ENCODE data around the gene ULBP2.

DNA sequence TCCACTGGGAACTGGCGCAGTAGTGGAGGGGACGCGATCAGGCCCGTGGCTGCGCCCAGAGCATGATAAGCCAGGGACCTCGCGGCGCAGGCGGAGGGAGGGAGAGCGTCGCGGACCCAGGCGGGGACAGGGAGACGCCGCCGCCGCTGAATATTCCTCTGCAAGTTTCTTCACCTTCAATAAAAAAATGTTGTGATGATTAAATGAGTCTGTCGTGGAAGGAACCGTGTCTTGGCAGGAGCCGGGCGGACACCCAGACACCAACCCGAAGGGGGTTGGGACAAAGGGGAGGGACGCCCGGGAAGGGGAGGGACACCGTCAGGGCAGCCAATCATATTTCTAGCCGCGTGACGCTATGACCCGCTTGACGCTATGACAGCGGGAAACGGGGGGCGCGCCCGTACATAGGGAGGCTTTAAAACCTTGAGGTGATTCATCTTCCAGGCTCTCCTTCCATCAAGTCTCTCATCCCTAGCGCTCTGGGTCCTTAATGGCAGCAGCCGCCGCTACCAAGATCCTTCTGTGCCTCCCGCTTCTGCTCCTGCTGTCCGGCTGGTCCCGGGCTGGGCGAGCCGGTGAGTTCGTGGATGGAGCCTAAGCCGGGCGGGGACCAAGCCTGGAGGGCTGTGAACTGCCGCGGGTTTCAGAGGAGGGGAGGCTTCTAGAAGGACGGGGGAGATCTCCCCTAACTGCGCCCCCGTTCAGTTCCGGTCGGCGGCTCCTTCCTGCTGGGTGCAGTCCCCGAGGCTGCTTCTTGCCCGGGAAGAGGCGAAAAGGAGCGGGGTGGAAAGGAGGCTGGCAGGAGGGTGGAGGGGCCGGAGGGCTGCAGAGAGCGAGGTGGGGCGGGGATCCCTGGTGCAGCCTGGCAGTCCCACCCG, at the start of gene ULBP2:
- TF ChIP-seq ARNTL (CRISPR knock-in tag; IDR thresholded peaks at IDR 0.05; ENCODE audit: borderline replicate concordance, low read depth) (no peak), ISL1 (CRISPR knock-in tag; IDR thresholded peaks at IDR 0.05) (no peak), PPARA (CRISPR knock-in tag; IDR thresholded peaks at IDR 0.05; ENCODE audit: borderline replicate concordance) (no peak), RARB (CRISPR knock-in tag; IDR thresholded peaks at IDR 0.05) (no peak), CREB5 (CRISPR knock-in tag; IDR thresholded peaks at IDR 0.05; ENCODE audit: low read depth) (no peak), TOX (CRISPR knock-in tag; IDR thresholded peaks at IDR 0.05; ENCODE audit: borderline replicate concordance) (no peak), ZNF70 (CRISPR knock-in tag; IDR thresholded peaks at IDR 0.05) (no peak), ZNF565 (CRISPR knock-in tag; conservative IDR thresholded peaks at IDR 0.05; ENCODE audit: low read depth) (no peak), ZFP3 (CRISPR knock-in tag; IDR thresholded peaks at IDR 0.05) (no peak), PATZ1 (CRISPR knock-in tag; IDR thresholded peaks at IDR 0.05; ENCODE audit: borderline replicate concordance) (no peak), TCF4 (CRISPR knock-in tag; IDR thresholded peaks at IDR 0.05; ENCODE audit: borderline replicate concordance) (no peak), BACH2 (CRISPR knock-in tag; IDR thresholded peaks at IDR 0.05; ENCODE audit: borderline replicate concordance) (no peak), ZFP30 (CRISPR knock-in tag; IDR thresholded peaks at IDR 0.05) (no peak)
- TF ChIP-seq, protein P1, sequence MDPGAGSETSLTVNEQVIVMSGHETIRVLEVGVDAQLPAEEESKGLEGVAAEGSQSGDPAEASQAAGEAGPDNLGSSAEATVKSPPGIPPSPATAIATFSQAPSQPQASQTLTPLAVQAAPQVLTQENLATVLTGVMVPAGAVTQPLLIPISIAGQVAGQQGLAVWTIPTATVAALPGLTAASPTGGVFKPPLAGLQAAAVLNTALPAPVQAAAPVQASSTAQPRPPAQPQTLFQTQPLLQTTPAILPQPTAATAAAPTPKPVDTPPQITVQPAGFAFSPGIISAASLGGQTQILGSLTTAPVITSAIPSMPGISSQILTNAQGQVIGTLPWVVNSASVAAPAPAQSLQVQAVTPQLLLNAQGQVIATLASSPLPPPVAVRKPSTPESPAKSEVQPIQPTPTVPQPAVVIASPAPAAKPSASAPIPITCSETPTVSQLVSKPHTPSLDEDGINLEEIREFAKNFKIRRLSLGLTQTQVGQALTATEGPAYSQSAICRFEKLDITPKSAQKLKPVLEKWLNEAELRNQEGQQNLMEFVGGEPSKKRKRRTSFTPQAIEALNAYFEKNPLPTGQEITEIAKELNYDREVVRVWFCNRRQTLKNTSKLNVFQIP (CRISPR knock-in tag; IDR thresholded peaks at IDR 0.05; ENCODE audit: borderline replicate concordance, low read depth) = no peak

Measured in SK-N-SH treated with all-trans-retinoic acid at 6 μM for 48 hours (cell line).